Measurements from ENCODE around the gene CLDN7. TPM values are rescaled to one million over a fixed set of nuclear protein-coding genes. Genes with fewer than 3 reads are reported as not detected.

The CLDN7 gene
- total RNA-seq, 4 donors from 2014 or later: 3.0 to 9.0 (median 7.4) TPM

DNA sequence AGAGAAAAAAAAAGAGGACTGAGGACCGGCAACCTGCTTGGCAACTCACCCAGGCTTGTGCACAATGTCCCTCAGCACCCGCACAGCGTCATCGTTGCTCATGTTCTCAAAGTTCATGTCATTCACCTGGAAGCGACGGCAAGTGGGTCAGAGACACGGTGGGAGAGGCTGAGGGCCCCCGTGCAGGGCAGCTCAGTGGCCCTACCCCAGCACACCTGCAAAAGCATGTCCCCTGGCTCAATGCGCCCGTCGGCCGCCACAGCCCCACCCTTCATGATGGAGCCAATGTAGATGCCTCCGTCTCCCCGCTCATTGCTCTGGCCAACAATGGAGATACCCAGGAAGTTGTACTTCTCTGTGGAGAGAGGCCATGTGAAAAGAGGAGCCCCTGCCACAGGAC, 33.4 kb downstream of the CLDN7 start:
- TF ChIP-seq, protein P1, sequence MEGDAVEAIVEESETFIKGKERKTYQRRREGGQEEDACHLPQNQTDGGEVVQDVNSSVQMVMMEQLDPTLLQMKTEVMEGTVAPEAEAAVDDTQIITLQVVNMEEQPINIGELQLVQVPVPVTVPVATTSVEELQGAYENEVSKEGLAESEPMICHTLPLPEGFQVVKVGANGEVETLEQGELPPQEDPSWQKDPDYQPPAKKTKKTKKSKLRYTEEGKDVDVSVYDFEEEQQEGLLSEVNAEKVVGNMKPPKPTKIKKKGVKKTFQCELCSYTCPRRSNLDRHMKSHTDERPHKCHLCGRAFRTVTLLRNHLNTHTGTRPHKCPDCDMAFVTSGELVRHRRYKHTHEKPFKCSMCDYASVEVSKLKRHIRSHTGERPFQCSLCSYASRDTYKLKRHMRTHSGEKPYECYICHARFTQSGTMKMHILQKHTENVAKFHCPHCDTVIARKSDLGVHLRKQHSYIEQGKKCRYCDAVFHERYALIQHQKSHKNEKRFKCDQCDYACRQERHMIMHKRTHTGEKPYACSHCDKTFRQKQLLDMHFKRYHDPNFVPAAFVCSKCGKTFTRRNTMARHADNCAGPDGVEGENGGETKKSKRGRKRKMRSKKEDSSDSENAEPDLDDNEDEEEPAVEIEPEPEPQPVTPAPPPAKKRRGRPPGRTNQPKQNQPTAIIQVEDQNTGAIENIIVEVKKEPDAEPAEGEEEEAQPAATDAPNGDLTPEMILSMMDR (IDR thresholded peaks at IDR 0.05): no peak
- ATAC-seq (ENCODE audit: low FRiP score): no peak
- no peak for DNase-seq (ENCODE audit: low spot score)

DNA sequence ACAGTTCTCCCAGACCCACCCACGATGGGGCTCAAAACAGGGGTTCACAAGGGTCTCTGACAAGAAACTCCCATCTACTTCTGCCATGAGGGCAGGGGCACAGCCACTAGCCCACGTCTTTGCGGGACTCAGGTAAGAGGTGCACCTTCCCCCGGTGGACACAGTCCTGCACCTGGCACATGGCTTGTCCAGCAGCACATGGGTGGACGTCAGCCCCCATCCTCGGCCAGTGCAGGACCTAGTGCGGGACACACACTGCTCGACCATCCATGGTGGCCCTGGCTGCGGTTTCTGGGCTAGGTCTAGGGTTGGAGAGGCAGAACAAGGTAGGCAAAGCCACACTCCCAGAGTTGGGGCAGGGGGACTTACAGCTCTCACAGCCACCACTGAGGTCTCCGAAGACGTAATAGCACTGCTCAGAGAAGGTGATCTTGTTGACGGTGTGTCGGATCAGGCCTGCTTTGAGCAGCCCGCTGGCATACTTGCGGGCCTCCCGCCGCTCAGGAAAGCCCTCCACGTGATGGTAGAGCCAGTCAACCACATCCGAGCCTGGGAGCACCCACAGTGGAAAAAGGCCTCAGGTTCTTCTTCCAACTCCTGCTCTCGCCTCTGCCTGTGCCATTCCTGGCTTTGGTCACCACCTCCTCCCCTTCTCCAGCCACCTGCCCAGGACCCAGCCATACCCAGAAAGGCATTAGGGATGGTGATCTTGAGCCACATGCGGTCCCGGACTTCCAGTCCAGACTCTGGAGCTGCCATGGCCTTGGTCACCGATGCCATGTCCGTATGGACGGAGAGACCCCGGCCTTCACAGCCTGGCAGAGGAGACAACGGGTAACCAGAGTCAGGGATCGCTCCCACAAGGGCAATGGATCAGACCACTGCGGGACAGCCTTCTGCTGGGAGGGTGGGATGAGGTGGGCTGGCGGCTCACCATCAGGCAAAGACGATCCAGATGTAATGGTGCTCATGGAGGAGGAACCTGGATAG, 35.3 kb downstream of the CLDN7 start:
- TF ChIP-seq, protein P1 (IDR thresholded peaks at IDR 0.05): no peak
- ATAC-seq (ENCODE audit: low FRiP score) (no peak), DNase-seq (ENCODE audit: low spot score) (no peak)

DNA sequence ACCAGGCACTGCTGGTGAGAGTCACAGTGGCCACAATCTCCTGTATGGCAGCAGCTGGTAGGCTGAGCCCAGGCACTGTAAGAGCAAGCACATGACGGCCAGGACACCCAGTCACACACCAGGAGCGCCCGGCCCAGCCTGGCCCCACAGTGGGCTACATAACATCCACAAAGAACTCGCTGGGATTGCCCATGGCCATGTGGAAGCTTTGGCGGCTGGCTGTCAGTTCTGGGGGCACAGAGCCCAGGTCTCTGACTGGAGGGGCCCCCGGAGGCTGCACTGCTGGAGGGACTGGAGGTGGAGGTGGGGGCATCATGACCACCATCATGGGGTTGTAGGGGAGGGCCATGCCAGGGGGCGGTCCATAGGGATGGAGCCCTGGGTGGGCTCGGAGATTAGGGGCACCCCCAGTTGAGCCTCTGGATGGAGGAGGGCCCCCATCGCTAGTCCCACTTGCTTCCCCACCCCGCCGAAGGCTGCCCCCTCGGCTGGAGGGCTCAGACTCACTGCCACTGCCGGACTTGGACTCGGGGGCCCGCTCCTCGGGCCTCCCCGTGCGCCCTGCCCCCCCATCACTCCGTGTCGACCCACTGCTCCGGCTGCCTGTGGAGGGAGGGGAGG, 36.5 kb downstream of the CLDN7 start:
- TF ChIP-seq, protein P1 (IDR thresholded peaks at IDR 0.05): no peak
- no peak for ATAC-seq (ENCODE audit: low FRiP score)
- DNase-seq (ENCODE audit: low spot score): no peak

DNA sequence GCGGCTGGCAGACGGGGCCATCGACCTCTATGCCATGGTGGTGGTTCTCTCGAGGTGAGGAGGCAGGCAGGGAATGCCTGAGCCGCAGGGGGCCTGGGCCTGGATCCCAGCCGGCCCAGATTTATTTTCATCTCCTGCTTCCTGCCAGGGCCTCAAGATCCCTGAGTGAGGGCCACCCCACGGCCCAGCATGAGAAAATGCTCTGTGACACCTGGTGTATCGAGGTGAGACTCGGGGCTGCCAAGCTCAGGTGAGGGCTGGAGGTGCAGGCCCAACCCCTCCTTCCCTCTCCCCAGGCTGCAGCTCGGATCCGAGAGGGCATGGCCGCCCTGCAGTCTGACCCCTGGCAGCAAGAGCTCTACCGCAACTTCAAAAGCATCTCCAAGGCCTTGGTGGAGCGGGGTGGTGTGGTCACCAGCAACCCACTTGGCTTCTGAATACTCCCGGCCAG, 37.6 kb downstream of the CLDN7 start:
- DNase-seq (ENCODE audit: low spot score) (no peak), ATAC-seq (ENCODE audit: low FRiP score) (no peak)
- TF ChIP-seq, protein P1 (IDR thresholded peaks at IDR 0.05): no peak

DNA sequence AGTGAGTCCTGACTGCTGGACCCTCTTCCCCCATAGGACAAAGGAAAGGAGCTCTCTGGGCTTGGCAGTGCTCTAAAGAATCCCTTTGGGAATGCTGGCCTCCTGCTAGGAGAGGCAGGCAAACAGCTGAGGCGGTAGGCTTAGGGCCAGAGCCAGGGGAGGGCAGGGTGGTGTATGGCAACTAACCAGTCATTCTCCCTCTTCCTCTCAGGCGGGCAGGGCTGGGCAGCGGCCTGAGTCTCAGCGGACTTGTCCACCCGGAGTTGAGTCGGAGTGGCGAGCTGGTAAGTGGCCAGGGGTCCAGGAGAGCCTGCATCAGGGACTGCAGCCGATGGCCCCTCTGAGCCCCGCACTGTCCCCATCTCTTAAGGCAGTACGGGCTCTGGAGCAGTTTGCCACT, 38.2 kb downstream of the CLDN7 start:
- TF ChIP-seq, protein P1 (IDR thresholded peaks at IDR 0.05): no peak
- DNase-seq (ENCODE audit: low spot score) (no peak), ATAC-seq (ENCODE audit: low FRiP score) (no peak)

DNA sequence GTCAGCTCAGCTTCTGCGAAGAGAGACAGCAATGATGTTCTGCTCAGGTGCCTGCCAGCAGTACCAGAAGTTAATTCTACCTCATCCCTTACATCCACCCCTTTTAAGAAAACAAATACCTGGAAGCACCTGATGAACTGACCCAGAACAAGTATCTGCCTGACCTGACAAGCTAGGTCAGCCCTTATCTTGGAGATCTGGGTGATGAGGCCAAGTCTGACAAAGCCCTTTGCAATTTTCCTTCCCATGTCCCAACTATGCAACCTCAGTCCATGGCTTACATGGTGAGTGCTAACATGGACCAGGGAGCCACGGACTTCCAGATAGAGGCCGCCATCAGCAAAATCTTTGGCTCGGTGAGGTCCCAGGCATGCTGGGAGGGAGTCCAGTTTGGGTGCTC, 38.9 kb downstream of the CLDN7 start:
- ATAC-seq (ENCODE audit: low FRiP score) (no peak), DNase-seq (ENCODE audit: low spot score) (no peak)
- TF ChIP-seq, protein P1 (IDR thresholded peaks at IDR 0.05): no peak
